Keratinocyte (primary cell): ENCODE measurements around the gene DCBLD2.

Experiments
- EZH2 ChIP-seq: IDR thresholded peaks from one replicate; pipeline ENCODE4 v1.6.1; 2012; ENCODE audit warnings: inconsistent platforms, mild to moderate bottlenecking, low read length, moderate library complexity
- TF ChIP-seq, protein P1 (sequence below), 3 experiments: IDR thresholded peaks in 1 of 3; conservative IDR thresholded peaks in 1 of 3; optimal IDR thresholded peaks in 1 of 3; 2 replicates in 2 of 3; 3 replicates in 1 of 3; pipeline versions ENCODE3 to v1.5.1; 2011; ENCODE audit warnings: low read length in 3 of 3, mild to moderate bottlenecking in 3 of 3, moderate library complexity in 2 of 3, control low read depth in 1 of 3, inconsistent platforms in 1 of 3; ENCODE audit not compliant: insufficient read depth in 2 of 3; ENCODE audit errors: extremely low read depth in 1 of 3

DNA sequence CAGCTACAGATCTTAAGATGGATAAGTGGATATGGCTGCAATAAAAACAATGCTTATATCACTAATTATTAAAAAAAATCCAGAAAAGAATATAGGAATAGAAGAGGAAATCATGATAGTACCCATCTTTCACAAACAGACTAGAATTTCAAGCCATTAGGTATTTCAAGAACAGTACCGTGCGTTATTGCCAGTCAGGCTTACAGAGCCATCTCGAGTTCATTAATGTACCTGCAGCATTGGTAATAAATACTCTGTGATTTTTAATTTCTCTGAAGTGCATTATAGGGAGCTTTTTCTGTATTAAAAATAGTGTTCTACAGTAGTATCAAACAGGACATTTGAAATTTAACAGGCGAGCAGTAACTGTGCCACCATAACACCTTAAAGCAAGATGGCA is 102.7 kb downstream of the DCBLD2 start:
- TF ChIP-seq, protein P1, sequence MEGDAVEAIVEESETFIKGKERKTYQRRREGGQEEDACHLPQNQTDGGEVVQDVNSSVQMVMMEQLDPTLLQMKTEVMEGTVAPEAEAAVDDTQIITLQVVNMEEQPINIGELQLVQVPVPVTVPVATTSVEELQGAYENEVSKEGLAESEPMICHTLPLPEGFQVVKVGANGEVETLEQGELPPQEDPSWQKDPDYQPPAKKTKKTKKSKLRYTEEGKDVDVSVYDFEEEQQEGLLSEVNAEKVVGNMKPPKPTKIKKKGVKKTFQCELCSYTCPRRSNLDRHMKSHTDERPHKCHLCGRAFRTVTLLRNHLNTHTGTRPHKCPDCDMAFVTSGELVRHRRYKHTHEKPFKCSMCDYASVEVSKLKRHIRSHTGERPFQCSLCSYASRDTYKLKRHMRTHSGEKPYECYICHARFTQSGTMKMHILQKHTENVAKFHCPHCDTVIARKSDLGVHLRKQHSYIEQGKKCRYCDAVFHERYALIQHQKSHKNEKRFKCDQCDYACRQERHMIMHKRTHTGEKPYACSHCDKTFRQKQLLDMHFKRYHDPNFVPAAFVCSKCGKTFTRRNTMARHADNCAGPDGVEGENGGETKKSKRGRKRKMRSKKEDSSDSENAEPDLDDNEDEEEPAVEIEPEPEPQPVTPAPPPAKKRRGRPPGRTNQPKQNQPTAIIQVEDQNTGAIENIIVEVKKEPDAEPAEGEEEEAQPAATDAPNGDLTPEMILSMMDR (optimal IDR thresholded peaks at IDR 0.05 in 1 of 3, IDR thresholded peaks at IDR 0.05 in 1 of 3, conservative IDR thresholded peaks at IDR 0.05 in 1 of 3; ENCODE audit: extremely low read depth in 1 of 3, insufficient read depth in 2 of 3, low read length in 3 of 3): no peak
- TF ChIP-seq EZH2: no peak
